H9 (cell line): ENCODE data around the gene STX8. TPM values are rescaled to one million over a fixed set of nuclear protein-coding genes. Genes with fewer than 3 reads are reported as not detected.

Experiments used
- DNase-seq: peaks from one replicate; pipeline ENCODE4 v3.0.0-alpha.2; 2017
- H2AFZ ChIP-seq: one replicate; pipeline ENCODE4 v1.6.1; 2013; ENCODE audit warnings: mild to moderate bottlenecking, low read length, control low read depth, moderate library complexity
- H2AK5ac ChIP-seq: 2 replicates; pipeline ENCODE4 v1.6.1; 2013; ENCODE audit warnings: low read length, control low read depth, mixed read lengths; ENCODE audit not compliant: insufficient read length
- H2BK120ac ChIP-seq: one replicate; pipeline ENCODE4 v1.6.1; 2013; ENCODE audit warnings: low read depth, mild to moderate bottlenecking, low read length, control low read depth, inconsistent platforms; ENCODE audit not compliant: poor library complexity, severe bottlenecking
- H2BK12ac ChIP-seq: 2 replicates; pipeline ENCODE4 v1.6.1; 2013; ENCODE audit warnings: low read length, control low read depth, mixed read lengths, low read depth; ENCODE audit not compliant: insufficient read length
- H2BK15ac ChIP-seq: 2 replicates; pipeline ENCODE4 v1.6.1; 2013; ENCODE audit warnings: low read depth, low read length, control low read depth
- H2BK20ac ChIP-seq: one replicate; pipeline ENCODE4 v1.6.1; 2013; ENCODE audit warnings: low read depth, mild to moderate bottlenecking, low read length, control low read depth, inconsistent platforms; ENCODE audit not compliant: poor library complexity, severe bottlenecking
- H2BK5ac ChIP-seq: 2 replicates; pipeline ENCODE4 v1.6.1; 2013; ENCODE audit warnings: low read length, control low read depth, mixed read lengths; ENCODE audit not compliant: insufficient read length
- H3K14ac ChIP-seq: 2 replicates; pipeline ENCODE4 v1.6.1; 2013; ENCODE audit warnings: low read length, control low read depth; ENCODE audit not compliant: insufficient read depth
- H3K18ac ChIP-seq: 2 replicates; pipeline ENCODE4 v1.6.1; 2013; ENCODE audit warnings: low read depth, mild to moderate bottlenecking, mixed read lengths, low read length, control low read depth; ENCODE audit not compliant: insufficient read length
- H3K23ac ChIP-seq: 2 replicates; pipeline ENCODE4 v1.6.1; 2013; ENCODE audit warnings: low read length, control low read depth, mixed read lengths, low read depth; ENCODE audit not compliant: insufficient read length
- H3K23me2 ChIP-seq: 2 replicates; pipeline ENCODE4 v1.6.1; 2013; ENCODE audit warnings: low read depth, mild to moderate bottlenecking, mixed read lengths, low read length, control low read depth; ENCODE audit not compliant: insufficient read length, poor library complexity, severe bottlenecking
- H3K27ac ChIP-seq: 2 replicates; pipeline ENCODE4 v1.5.1; 2013; ENCODE audit warnings: low read length, control low read depth, mixed read lengths, low read depth; ENCODE audit not compliant: insufficient read length
- H3K27me3 ChIP-seq: 2 replicates; pipeline ENCODE4 v1.6.1; 2013; ENCODE audit warnings: low read length, control low read depth, inconsistent platforms; ENCODE audit not compliant: insufficient read depth
- H3K4ac ChIP-seq: 2 replicates; pipeline ENCODE4 v1.6.1; 2013; ENCODE audit warnings: low read depth, mild to moderate bottlenecking, control low read depth, inconsistent platforms, low read length, moderate library complexity
- H3K4me1 ChIP-seq: 2 replicates; pipeline ENCODE4 v1.6.1; 2013; ENCODE audit warnings: low read length, control low read depth, inconsistent platforms; ENCODE audit not compliant: insufficient read depth
- H3K4me2 ChIP-seq: 2 replicates; pipeline ENCODE4 v1.6.1; 2013; ENCODE audit warnings: low read length, control low read depth, mixed read lengths; ENCODE audit not compliant: insufficient read length, insufficient read depth
- H3K56ac ChIP-seq: 2 replicates; pipeline ENCODE4 v1.6.1; 2013; ENCODE audit warnings: low read depth, mild to moderate bottlenecking, mixed read lengths, low read length, control low read depth; ENCODE audit not compliant: insufficient read length
- H3K79me1 ChIP-seq: 2 replicates; pipeline ENCODE4 v1.6.1; 2013; ENCODE audit warnings: low read depth, mild to moderate bottlenecking, moderate library complexity, low read length, control low read depth, inconsistent platforms; ENCODE audit not compliant: insufficient read depth, poor library complexity, severe bottlenecking
- H3K79me2 ChIP-seq: 2 replicates; pipeline ENCODE4 v1.6.1; 2013; ENCODE audit warnings: low read length, control low read depth, inconsistent platforms; ENCODE audit not compliant: insufficient read depth
- H3K9ac ChIP-seq: 2 replicates; pipeline ENCODE4 v1.6.1; 2013; ENCODE audit warnings: low read length, control low read depth, mixed read lengths; ENCODE audit not compliant: insufficient read length; ENCODE audit errors: extremely low read depth
- H3K9me3 ChIP-seq: one replicate; pipeline ENCODE4 v1.6.1; 2013; ENCODE audit warnings: low read depth, low read length, inconsistent platforms; ENCODE audit not compliant: control insufficient read depth
- H3T11ph ChIP-seq: one replicate; pipeline ENCODE4 v1.6.1; 2013; ENCODE audit warnings: mild to moderate bottlenecking, low read length, control low read depth, inconsistent platforms
- H4K20me1 ChIP-seq: one replicate; pipeline ENCODE4 v1.6.1; 2013; ENCODE audit not compliant: control insufficient read depth, insufficient read length, insufficient read depth
- H4K5ac ChIP-seq: 2 replicates; pipeline ENCODE4 v1.6.1; 2013; ENCODE audit warnings: low read depth, mild to moderate bottlenecking, mixed read lengths, low read length, control low read depth; ENCODE audit not compliant: insufficient read length
- H4K8ac ChIP-seq: replicated peaks from 2 replicates; pipeline ENCODE4 v1.6.1; 2013; ENCODE audit warnings: low read length, control low read depth, mixed read lengths, low read depth; ENCODE audit not compliant: insufficient read length
- H4K91ac ChIP-seq: 2 replicates; pipeline ENCODE4 v1.6.1; 2013; ENCODE audit warnings: low read depth, mild to moderate bottlenecking, moderate library complexity, mixed read lengths, low read length, control low read depth; ENCODE audit not compliant: insufficient read length
- H3K27ac Mint-ChIP-seq, 3 experiments: 2 replicates in 2 of 3; 3 replicates in 1 of 3; pipeline ENCODE4 v1.8.0; 2020 to 2021; ENCODE audit warnings: mixed read lengths in 3 of 3, mild to moderate bottlenecking in 1 of 3, moderate library complexity in 1 of 3
- H3K27me3 Mint-ChIP-seq: 2 replicates; pipeline ENCODE4 v1.8.0; 2021; ENCODE audit warnings: low read depth, mild to moderate bottlenecking, moderate library complexity, mixed read lengths
- H3K36me3 Mint-ChIP-seq, 3 experiments: 2 replicates in 2 of 3; 3 replicates in 1 of 3; pipeline ENCODE4 v1.8.0; 2020 to 2021; ENCODE audit warnings: low read depth in 3 of 3, mixed read lengths in 3 of 3; ENCODE audit not compliant: insufficient read depth in 1 of 3
- H3K4me1 Mint-ChIP-seq, 2 experiments: 2 replicates each; pipeline ENCODE4 v1.8.0; 2020; ENCODE audit warnings: mixed read lengths in 2 of 2
- H3K4me3 Mint-ChIP-seq, 2 experiments: 2 replicates in 1 of 2; 3 replicates in 1 of 2; pipeline ENCODE4 v1.8.0; 2020 to 2021; ENCODE audit warnings: mild to moderate bottlenecking in 2 of 2, mixed read lengths in 2 of 2, moderate library complexity in 1 of 2
- H3K9me3 Mint-ChIP-seq, 2 experiments: 2 replicates in 1 of 2; 3 replicates in 1 of 2; pipeline ENCODE4 v1.8.0; 2020; ENCODE audit warnings: mild to moderate bottlenecking in 2 of 2, mixed read lengths in 2 of 2, moderate library complexity in 1 of 2
- WGBS: extraction: QIAGEN DNeasy Blood & Tissue Kit; methylation state at CpG from one replicate; pipeline ENCODE4 v1.1.7; 2013; ENCODE audit warnings: missing lambda C conversion rate, low lambda C conversion rate, mixed read lengths; ENCODE audit not compliant: insufficient read length; ENCODE audit errors: extremely low coverage; 5-methylcytosine and 5-hydroxymethylcytosine counted together
- total RNA-seq: library from RNA; stranded (reverse); gene quantifications from 2 replicates; pipeline ENCODE4 v1.2.1, GENCODE V29; 2021
- TF ChIP-seq, protein P1 (sequence below): fragments of 200-600 bp; sonication (generic); conservative IDR thresholded peaks from 3 replicates; pipeline ENCODE4 v1.8.0; 2021; ENCODE audit warnings: antibody characterized with exemption, mild to moderate bottlenecking

STX8 gene
- total RNA-seq, 1 experiment from 2014 or later, result 55.1 TPM

DNA sequence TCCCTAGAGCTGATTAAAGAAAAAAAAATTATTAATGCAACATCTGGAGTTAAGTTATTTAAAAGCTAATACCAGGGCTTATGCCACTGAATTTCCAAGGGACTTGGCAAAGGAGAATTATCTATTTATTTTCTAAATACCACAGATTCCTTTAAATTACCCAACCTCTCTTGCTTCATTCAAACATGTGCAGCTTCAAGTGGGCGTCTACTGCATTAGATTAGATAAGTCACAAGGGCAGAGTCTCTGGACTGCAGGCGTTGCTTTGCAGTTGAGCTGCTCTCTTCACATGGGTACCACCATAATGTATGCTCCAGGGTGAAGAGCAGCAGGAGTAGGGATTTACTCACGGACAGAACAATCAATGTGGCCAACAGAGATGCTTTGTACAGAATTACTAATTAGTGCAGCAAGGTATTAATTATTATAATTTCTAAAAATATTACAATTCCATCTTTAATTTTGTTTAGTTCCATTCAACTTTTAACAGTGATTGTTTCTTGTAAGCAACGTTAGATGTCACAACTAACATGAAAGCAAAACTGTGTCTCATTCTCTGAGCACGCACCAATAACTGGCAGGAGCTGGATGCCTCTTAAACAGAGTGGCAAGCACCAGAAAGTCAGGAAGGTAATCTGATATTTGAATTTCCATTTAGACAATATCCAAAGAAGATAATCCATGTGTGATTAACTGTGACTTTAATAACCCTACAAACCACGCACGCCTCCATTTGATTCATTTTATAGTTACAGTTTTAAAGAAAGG lies 214.2 kb downstream of the STX8 start:
- Histone ChIP-seq H3K23me2 (no peaks in the 10 kb centered on the region), H2BK5ac (no peak overlapping the region), H3T11ph (no peak overlapping the region), H4K20me1 (no peaks in the 10 kb centered on the region), H3K14ac (no peak overlapping the region), H3K27me3 (no peaks in the 10 kb centered on the region), H3K4ac (no peak overlapping the region), H2AFZ (no peak overlapping the region), H3K9ac (no peak overlapping the region), H2BK20ac (no peak overlapping the region), H2AK5ac (no peak overlapping the region), H3K4me1 (no peaks in the 10 kb centered on the region), H3K27ac (no peak overlapping the region), H3K4me2 (no peak overlapping the region), H4K5ac (no peak overlapping the region), H2BK120ac (no peak overlapping the region), H4K8ac (no peak overlapping the region), H3K18ac (no peak overlapping the region), H4K91ac (no peak overlapping the region), H3K79me2 (no peaks in the 10 kb centered on the region), H2BK15ac (no peak overlapping the region), H3K56ac (no peak overlapping the region), H2BK12ac (no peak overlapping the region), H3K23ac (no peak overlapping the region), H3K9me3 (no peaks in the 10 kb centered on the region), H3K79me1 (no peaks in the 10 kb centered on the region)
- Mint-ChIP-seq H3K36me3 (no peaks in the 10 kb centered on the region), H3K9me3 (no peaks in the 10 kb centered on the region), H3K4me3 (no peak overlapping the region), H3K27me3 (no peaks in the 10 kb centered on the region), H3K4me1 (peaks cover 2 to 6% of the 10 kb centered on the region in 2 experiments; a peak in 1 of 4 replicates), H3K27ac (no peak overlapping the region; a peak in 1 of 7 replicates)
- DNase-seq, result no peak
- TF ChIP-seq, protein P1, sequence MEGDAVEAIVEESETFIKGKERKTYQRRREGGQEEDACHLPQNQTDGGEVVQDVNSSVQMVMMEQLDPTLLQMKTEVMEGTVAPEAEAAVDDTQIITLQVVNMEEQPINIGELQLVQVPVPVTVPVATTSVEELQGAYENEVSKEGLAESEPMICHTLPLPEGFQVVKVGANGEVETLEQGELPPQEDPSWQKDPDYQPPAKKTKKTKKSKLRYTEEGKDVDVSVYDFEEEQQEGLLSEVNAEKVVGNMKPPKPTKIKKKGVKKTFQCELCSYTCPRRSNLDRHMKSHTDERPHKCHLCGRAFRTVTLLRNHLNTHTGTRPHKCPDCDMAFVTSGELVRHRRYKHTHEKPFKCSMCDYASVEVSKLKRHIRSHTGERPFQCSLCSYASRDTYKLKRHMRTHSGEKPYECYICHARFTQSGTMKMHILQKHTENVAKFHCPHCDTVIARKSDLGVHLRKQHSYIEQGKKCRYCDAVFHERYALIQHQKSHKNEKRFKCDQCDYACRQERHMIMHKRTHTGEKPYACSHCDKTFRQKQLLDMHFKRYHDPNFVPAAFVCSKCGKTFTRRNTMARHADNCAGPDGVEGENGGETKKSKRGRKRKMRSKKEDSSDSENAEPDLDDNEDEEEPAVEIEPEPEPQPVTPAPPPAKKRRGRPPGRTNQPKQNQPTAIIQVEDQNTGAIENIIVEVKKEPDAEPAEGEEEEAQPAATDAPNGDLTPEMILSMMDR, result no peak
- no CpG with 5 or more reads among the region's 7 CpGs for WGBS
